Measurements from ENCODE around the gene CSF3.

The CSF3 gene, protein sequence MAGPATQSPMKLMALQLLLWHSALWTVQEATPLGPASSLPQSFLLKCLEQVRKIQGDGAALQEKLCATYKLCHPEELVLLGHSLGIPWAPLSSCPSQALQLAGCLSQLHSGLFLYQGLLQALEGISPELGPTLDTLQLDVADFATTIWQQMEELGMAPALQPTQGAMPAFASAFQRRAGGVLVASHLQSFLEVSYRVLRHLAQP

DNA sequence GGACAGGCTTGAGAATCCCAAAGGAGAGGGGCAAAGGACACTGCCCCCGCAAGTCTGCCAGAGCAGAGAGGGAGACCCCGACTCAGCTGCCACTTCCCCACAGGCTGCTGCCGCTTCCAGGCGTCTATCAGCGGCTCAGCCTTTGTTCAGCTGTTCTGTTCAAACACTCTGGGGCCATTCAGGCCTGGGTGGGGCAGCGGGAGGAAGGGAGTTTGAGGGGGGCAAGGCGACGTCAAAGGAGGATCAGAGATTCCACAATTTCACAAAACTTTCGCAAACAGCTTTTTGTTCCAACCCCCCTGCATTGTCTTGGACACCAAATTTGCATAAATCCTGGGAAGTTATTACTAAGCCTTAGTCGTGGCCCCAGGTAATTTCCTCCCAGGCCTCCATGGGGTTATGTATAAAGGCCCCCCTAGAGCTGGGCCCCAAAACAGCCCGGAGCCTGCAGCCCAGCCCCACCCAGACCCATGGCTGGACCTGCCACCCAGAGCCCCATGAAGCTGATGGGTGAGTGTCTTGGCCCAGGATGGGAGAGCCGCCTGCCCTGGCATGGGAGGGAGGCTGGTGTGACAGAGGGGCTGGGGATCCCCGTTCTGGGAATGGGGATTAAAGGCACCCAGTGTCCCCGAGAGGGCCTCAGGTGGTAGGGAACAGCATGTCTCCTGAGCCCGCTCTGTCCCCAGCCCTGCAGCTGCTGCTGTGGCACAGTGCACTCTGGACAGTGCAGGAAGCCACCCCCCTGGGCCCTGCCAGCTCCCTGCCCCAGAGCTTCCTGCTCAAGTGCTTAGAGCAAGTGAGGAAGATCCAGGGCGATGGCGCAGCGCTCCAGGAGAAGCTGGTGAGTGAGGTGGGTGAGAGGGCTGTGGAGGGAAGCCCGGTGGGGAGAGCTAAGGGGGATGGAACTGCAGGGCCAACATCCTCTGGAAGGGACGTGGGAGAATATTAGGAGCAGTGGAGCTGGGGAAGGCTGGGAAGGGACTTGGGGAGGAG is at the start of gene CSF3:
Gene CSF3 (plus strand): TSS at position 436 of the 993 bp plus-strand sequence. CDS start 35 bp downstream, at position 471.
- H3K9me3 ChIP-seq (ENCODE audit: control insufficient read depth in 5 of 5, low read length in 5 of 5): no peaks in the 10 kb centered on the region
- H3K27me3 ChIP-seq (ENCODE audit: control insufficient read depth in 5 of 5, insufficient read depth in 4 of 5, low read length in 5 of 5): no peaks in the 10 kb centered on the region
- H3K4me3 ChIP-seq (ENCODE audit: low read depth in 1 of 5, low read length in 5 of 5): peak within 1 kb of the TSS in 1 of 5 donors; percentile 1
- H3K36me3 ChIP-seq (ENCODE audit: control insufficient read depth in 5 of 5, insufficient read depth in 5 of 5, low read length in 5 of 5): peaks cover 0 to 21% (median 17%) of the 10 kb centered on the region in 5 donors
- peaks cover 2 to 34% (median 13%) of the 10 kb centered on the region in 5 donors for H3K4me1 ChIP-seq (ENCODE audit: control insufficient read depth in 5 of 5, insufficient read depth in 5 of 5, low read length in 5 of 5)
- peak within 1 kb of the TSS in 1 of 5 donors; percentile 25 for H3K9ac ChIP-seq (ENCODE audit: low read length in 5 of 5)
- no peak within 1 kb of the TSS for H3K27ac ChIP-seq (ENCODE audit: low read depth, low read length)

DNA sequence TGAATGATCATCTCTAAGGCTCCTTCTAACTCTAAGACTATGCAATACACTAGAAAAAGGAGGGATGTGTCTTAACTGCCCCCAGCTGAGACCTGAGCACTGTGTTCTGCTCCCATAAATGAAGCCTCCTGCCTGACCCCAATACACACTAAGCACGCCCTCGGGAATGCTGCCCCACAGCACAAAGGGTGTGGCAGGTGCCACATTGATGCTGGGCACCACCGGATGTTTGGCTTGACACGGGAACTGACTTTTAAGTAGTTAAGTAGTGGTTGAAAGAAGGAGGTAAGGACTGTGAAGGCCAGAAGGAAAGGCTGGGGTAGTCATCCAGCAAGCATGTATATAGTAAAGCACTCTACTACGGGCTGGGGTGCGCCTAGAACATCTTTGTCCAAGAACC is 48.5 kb upstream of the CSF3 start:
- H3K9me3 ChIP-seq (ENCODE audit: control insufficient read depth in 5 of 5, low read length in 5 of 5): no peaks in the 10 kb centered on the region
- H3K27ac ChIP-seq (ENCODE audit: low read depth, low read length): no peak overlapping the region
- peak overlapping the region in 1 of 5 donors; percentile 10 for H3K9ac ChIP-seq (ENCODE audit: low read length in 5 of 5)

DNA sequence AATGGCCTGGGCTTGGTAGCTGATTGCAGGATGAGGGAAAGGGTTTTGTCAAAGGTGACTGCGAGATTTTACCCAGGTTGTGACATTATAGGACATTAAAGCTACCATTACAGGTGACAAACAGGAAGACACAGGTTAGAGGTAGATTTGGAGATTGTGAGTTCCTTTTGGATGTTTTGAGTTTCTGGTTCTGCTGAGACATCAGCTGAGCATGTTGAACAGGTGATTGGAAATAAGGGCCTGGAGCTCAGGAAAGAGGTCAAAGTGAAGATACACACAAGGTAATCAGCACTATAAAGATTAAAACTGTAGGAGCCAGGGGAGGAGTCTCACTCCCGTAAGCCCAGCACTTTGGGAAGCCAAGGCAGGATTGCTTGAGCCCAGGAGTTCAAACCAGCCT is 46.5 kb upstream of the CSF3 start:
- H3K27ac ChIP-seq (ENCODE audit: low read depth, low read length): no peak overlapping the region

More for the DNA sequence above, 48.5 kb upstream of the CSF3 start:
- Histone ChIP-seq H3K27me3 (ENCODE audit: control insufficient read depth in 5 of 5, insufficient read depth in 4 of 5, low read length in 5 of 5) (peaks cover 0 to 32% (median 8%) of the 10 kb centered on the region in 5 donors), H3K4me3 (ENCODE audit: low read depth in 1 of 5, low read length in 5 of 5) (no peak overlapping the region), H3K36me3 (ENCODE audit: control insufficient read depth in 5 of 5, insufficient read depth in 5 of 5, low read length in 5 of 5) (no peaks in the 10 kb centered on the region), H3K4me1 (ENCODE audit: control insufficient read depth in 5 of 5, insufficient read depth in 5 of 5, low read length in 5 of 5) (peaks cover 0 to 31% (median 3%) of the 10 kb centered on the region in 5 donors)

DNA sequence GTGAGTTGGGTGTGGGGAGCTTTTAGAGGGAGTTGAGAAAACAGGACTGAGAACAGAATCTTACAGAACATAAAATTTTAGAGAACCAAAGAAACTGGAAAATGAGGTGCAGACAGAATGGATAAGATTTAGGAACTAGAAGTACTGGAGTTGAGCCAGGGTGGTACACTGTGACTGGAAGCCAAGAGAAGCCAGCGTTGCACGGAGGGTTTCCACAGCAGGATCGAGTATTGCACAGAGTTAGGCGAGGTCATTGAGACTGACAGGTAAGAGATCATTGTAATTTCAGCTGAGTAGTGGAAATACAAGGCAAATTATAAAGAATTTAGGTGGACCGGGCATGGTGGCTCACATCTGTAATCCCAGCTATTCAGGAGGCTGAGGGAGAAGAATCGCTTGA is 45.9 kb upstream of the CSF3 start:
- Histone ChIP-seq H3K9me3 (ENCODE audit: control insufficient read depth in 5 of 5, low read length in 5 of 5) (no peaks in the 10 kb centered on the region), H3K36me3 (ENCODE audit: control insufficient read depth in 5 of 5, insufficient read depth in 5 of 5, low read length in 5 of 5) (no peaks in the 10 kb centered on the region), H3K4me1 (ENCODE audit: control insufficient read depth in 5 of 5, insufficient read depth in 5 of 5, low read length in 5 of 5) (peaks cover 0 to 34% (median 3%) of the 10 kb centered on the region in 5 donors), H3K27ac (ENCODE audit: low read depth, low read length) (no peak overlapping the region), H3K27me3 (ENCODE audit: control insufficient read depth in 5 of 5, insufficient read depth in 4 of 5, low read length in 5 of 5) (peaks cover 0 to 29% (median 6%) of the 10 kb centered on the region in 5 donors), H3K9ac (ENCODE audit: low read length in 5 of 5) (no peak overlapping the region), H3K4me3 (ENCODE audit: low read depth in 1 of 5, low read length in 5 of 5) (no peak overlapping the region)

More for the DNA sequence above, 46.5 kb upstream of the CSF3 start:
- Histone ChIP-seq H3K9ac (ENCODE audit: low read length in 5 of 5) (no peak overlapping the region), H3K27me3 (ENCODE audit: control insufficient read depth in 5 of 5, insufficient read depth in 4 of 5, low read length in 5 of 5) (peaks cover 0 to 25% (median 3%) of the 10 kb centered on the region in 5 donors), H3K4me1 (ENCODE audit: control insufficient read depth in 5 of 5, insufficient read depth in 5 of 5, low read length in 5 of 5) (peaks cover 0 to 32% (median 3%) of the 10 kb centered on the region in 5 donors), H3K4me3 (ENCODE audit: low read depth in 1 of 5, low read length in 5 of 5) (no peak overlapping the region), H3K36me3 (ENCODE audit: control insufficient read depth in 5 of 5, insufficient read depth in 5 of 5, low read length in 5 of 5) (no peaks in the 10 kb centered on the region), H3K9me3 (ENCODE audit: control insufficient read depth in 5 of 5, low read length in 5 of 5) (no peaks in the 10 kb centered on the region)

DNA sequence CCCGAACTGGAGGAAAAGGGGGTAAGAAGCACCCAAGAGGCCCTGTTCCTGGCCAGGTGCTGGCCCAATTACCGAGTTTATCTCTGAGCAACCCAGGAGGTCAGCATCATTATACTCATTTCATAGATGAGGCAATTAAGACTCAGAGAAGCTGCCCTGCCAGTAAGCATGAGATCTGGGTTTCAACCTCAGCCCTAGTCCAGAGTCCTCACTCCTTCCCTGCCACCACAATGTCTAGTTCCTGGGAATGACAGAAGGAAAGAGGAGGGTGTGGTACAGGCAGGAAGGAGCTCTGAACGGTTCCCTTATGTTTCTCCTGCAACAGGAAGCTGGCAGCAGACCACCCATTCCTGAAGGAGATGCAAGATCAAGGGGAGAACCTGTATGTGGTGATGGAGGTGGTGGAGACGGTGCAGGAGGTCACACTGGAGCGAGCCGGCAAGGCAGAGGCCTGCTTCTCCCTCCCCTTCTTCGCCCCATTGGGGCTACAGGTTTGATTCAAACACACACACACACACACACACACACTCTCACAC is 45.0 kb upstream of the CSF3 start:
- no peak overlapping the region for H3K27ac ChIP-seq (ENCODE audit: low read depth, low read length)
- H3K27me3 ChIP-seq (ENCODE audit: control insufficient read depth in 5 of 5, insufficient read depth in 4 of 5, low read length in 5 of 5): peaks cover 0 to 29% (median 7%) of the 10 kb centered on the region in 5 donors
- no peak overlapping the region for H3K9ac ChIP-seq (ENCODE audit: low read length in 5 of 5)
- no peak overlapping the region for H3K4me3 ChIP-seq (ENCODE audit: low read depth in 1 of 5, low read length in 5 of 5)
- H3K36me3 ChIP-seq (ENCODE audit: control insufficient read depth in 5 of 5, insufficient read depth in 5 of 5, low read length in 5 of 5): no peaks in the 10 kb centered on the region
- H3K4me1 ChIP-seq (ENCODE audit: control insufficient read depth in 5 of 5, insufficient read depth in 5 of 5, low read length in 5 of 5): peaks cover 0 to 38% (median 3%) of the 10 kb centered on the region in 5 donors
- H3K9me3 ChIP-seq (ENCODE audit: control insufficient read depth in 5 of 5, low read length in 5 of 5): no peaks in the 10 kb centered on the region

DNA sequence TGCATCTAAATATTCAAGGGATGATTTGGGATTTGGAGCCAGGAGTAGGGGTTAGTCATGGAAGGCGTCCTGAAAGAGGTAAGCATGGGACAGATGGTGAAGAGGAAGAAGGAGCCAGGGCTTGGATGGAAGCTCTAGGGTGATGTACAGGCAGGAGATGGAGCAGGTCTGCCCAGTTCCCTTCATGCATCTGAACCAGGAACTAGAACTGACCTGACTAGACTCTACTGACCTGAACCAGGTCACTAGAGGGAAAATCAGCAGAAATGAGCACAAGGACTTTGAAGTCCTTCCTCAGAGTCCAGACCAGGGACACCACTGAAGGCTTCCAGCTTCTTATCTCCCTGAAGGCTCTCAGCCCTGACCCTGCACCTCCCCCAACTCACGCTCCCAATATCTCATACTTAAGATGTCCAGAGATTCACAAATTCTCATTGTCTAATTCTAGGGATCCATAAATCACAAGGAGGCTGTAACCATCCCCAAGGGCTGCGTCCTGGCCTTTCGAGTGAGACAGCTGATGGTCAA is 44.1 kb upstream of the CSF3 start:
- Histone ChIP-seq H3K4me1 (ENCODE audit: control insufficient read depth in 5 of 5, insufficient read depth in 5 of 5, low read length in 5 of 5) (peaks cover 0 to 34% (median 3%) of the 10 kb centered on the region in 5 donors), H3K4me3 (ENCODE audit: low read depth in 1 of 5, low read length in 5 of 5) (no peak overlapping the region), H3K36me3 (ENCODE audit: control insufficient read depth in 5 of 5, insufficient read depth in 5 of 5, low read length in 5 of 5) (no peaks in the 10 kb centered on the region), H3K27ac (ENCODE audit: low read depth, low read length) (no peak overlapping the region), H3K9me3 (ENCODE audit: control insufficient read depth in 5 of 5, low read length in 5 of 5) (no peaks in the 10 kb centered on the region), H3K27me3 (ENCODE audit: control insufficient read depth in 5 of 5, insufficient read depth in 4 of 5, low read length in 5 of 5) (peaks cover 0 to 27% (median 9%) of the 10 kb centered on the region in 5 donors), H3K9ac (ENCODE audit: low read length in 5 of 5) (no peak overlapping the region)

DNA sequence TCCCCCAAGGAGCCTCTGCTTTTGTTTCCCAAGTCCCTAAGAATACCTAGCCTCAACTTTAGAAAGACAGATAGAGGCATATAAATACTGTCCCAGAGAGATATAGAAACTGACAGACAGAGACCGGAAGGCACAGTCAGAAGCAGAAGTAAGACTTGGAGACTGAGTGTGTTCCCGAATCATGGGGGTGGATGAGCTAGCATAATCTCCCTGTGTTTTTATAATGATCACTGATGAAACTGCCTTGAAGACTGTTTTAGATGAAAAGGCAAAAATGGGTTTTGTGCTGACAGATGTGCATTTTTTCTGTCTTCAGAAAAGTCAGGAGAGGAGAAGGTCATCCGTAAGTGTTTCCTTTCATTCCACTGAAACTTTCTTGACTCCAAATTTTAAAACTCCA is 43.0 kb upstream of the CSF3 start:
- Histone ChIP-seq H3K36me3 (ENCODE audit: control insufficient read depth in 5 of 5, insufficient read depth in 5 of 5, low read length in 5 of 5) (no peaks in the 10 kb centered on the region), H3K9ac (ENCODE audit: low read length in 5 of 5) (no peak overlapping the region), H3K4me3 (ENCODE audit: low read depth in 1 of 5, low read length in 5 of 5) (no peak overlapping the region), H3K27ac (ENCODE audit: low read depth, low read length) (no peak overlapping the region), H3K9me3 (ENCODE audit: control insufficient read depth in 5 of 5, low read length in 5 of 5) (no peaks in the 10 kb centered on the region), H3K4me1 (ENCODE audit: control insufficient read depth in 5 of 5, insufficient read depth in 5 of 5, low read length in 5 of 5) (peaks cover 0 to 23% (median 0%) of the 10 kb centered on the region in 5 donors), H3K27me3 (ENCODE audit: control insufficient read depth in 5 of 5, insufficient read depth in 4 of 5, low read length in 5 of 5) (peaks cover 0 to 22% (median 10%) of the 10 kb centered on the region in 5 donors)

DNA sequence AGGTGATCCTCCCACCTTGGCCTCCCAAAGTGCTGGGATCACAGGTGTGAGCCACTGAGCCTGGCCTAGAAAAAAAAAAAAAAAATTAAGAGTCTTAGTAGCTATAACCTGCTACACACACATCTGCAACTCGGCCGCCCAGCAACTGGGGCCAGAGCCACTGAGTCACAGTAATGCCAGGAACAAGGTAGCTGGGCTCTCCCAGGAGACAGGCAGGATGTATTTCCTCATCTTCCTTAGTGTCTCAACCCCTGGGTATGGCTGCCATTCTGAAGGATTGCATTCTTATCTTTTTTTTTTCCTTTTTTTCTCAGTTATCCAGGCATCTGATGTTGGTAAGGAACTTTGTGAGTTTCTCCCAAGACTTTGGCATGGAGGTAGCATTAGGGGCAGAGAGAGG is 41.7 kb upstream of the CSF3 start:
- Histone ChIP-seq H3K27me3 (ENCODE audit: control insufficient read depth in 5 of 5, insufficient read depth in 4 of 5, low read length in 5 of 5) (peaks cover 0 to 22% (median 10%) of the 10 kb centered on the region in 5 donors), H3K9me3 (ENCODE audit: control insufficient read depth in 5 of 5, low read length in 5 of 5) (no peaks in the 10 kb centered on the region), H3K27ac (ENCODE audit: low read depth, low read length) (no peak overlapping the region), H3K36me3 (ENCODE audit: control insufficient read depth in 5 of 5, insufficient read depth in 5 of 5, low read length in 5 of 5) (no peaks in the 10 kb centered on the region), H3K9ac (ENCODE audit: low read length in 5 of 5) (no peak overlapping the region), H3K4me3 (ENCODE audit: low read depth in 1 of 5, low read length in 5 of 5) (no peak overlapping the region), H3K4me1 (ENCODE audit: control insufficient read depth in 5 of 5, insufficient read depth in 5 of 5, low read length in 5 of 5) (peaks cover 0 to 19% (median 0%) of the 10 kb centered on the region in 5 donors)

DNA sequence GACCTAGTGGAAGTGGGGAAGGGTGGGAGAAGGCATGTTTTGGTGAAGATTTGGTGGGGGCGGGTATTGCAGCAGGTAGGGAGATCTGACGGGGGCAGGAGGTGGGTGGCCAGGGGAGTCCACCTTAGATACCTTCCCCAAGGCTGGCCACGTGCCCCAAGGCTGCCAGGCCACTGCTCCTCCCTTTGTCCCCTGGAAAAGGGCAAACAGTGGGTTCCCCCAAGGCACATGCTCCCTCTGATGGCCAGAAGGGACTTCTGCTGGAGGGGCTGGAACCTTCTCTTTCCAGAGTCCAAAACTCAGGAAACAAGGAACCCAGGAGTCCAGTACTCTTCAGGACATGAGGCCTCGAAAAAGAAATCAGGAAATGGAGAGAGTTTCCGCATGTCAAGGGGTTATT is 40.8 kb upstream of the CSF3 start:
- no peak overlapping the region for H3K4me3 ChIP-seq (ENCODE audit: low read depth in 1 of 5, low read length in 5 of 5)
- peaks cover 0 to 14% (median under 1%) of the 10 kb centered on the region in 5 donors for H3K4me1 ChIP-seq (ENCODE audit: control insufficient read depth in 5 of 5, insufficient read depth in 5 of 5, low read length in 5 of 5)
- H3K27me3 ChIP-seq (ENCODE audit: control insufficient read depth in 5 of 5, insufficient read depth in 4 of 5, low read length in 5 of 5): peaks cover 0 to 22% (median 7%) of the 10 kb centered on the region in 5 donors
- H3K36me3 ChIP-seq (ENCODE audit: control insufficient read depth in 5 of 5, insufficient read depth in 5 of 5, low read length in 5 of 5): no peaks in the 10 kb centered on the region
- no peak overlapping the region for H3K27ac ChIP-seq (ENCODE audit: low read depth, low read length)
- H3K9ac ChIP-seq (ENCODE audit: low read length in 5 of 5): no peak overlapping the region
- H3K9me3 ChIP-seq (ENCODE audit: control insufficient read depth in 5 of 5, low read length in 5 of 5): no peaks in the 10 kb centered on the region

Data from subcutaneous abdominal adipose tissue (tissue), 5 donors.